Keratinocyte (primary cell): Measurements from ENCODE around the gene ACTR3C. TPM values are rescaled to one million over a fixed set of nuclear protein-coding genes. Genes with fewer than 3 reads are reported as not detected.

ENCODE experiments used
- DNase-seq: peaks from one replicate; pipeline ENCODE4 v3.0.0-alpha.2; 2011; ENCODE audit warnings: low read depth, missing footprints, low spot score
- FAIRE-seq: peaks from 2 replicates; lab custom pipeline; 2011; peaks lifted over from hg19 to GRCh38; lab: Jason Lieb, UNC
- H2AFZ ChIP-seq: 2 replicates; pipeline ENCODE4 v1.6.0; 2012; ENCODE audit warnings: low read length, control low read depth, inconsistent platforms; ENCODE audit not compliant: control insufficient read depth
- H3K27ac ChIP-seq: 2 replicates; pipeline ENCODE4 v1.5.1; 2011; ENCODE audit warnings: low read length; ENCODE audit not compliant: control insufficient read depth, insufficient read depth
- H3K27me3 ChIP-seq: 3 replicates; pipeline ENCODE4 v1.6.0; 2011; ENCODE audit warnings: low read length; ENCODE audit not compliant: control insufficient read depth, insufficient read depth; ENCODE audit errors: extremely low read depth
- H3K36me3 ChIP-seq, 2 experiments: 2 replicates in 1 of 2; 3 replicates in 1 of 2; pipeline ENCODE4 v1.5.1; 2011; ENCODE audit warnings: low read length in 2 of 2, mild to moderate bottlenecking in 1 of 2; ENCODE audit not compliant: control insufficient read depth in 2 of 2, insufficient read depth in 2 of 2; ENCODE audit errors: extremely low read depth in 1 of 2
- H3K4me1 ChIP-seq: 3 replicates; pipeline ENCODE4 v1.5.1; 2011; ENCODE audit warnings: low read length; ENCODE audit not compliant: control insufficient read depth, insufficient read depth; ENCODE audit errors: extremely low read depth
- H3K4me2 ChIP-seq: 3 replicates; pipeline ENCODE4 v1.6.0; 2011; ENCODE audit warnings: low read depth, low read length; ENCODE audit not compliant: control insufficient read depth, insufficient read depth; ENCODE audit errors: extremely low read depth
- H3K4me3 ChIP-seq, 3 experiments: fragments of 200-600 bp in 1 of 3; sonication (generic) in 1 of 3; 2 replicates in 2 of 3; 3 replicates in 1 of 3; pipeline ENCODE4 v1.5.1; 2011 to 2016; ENCODE audit warnings: low read length in 3 of 3, mild to moderate bottlenecking in 3 of 3, control low read depth in 2 of 3, inconsistent platforms in 1 of 3, low read depth in 1 of 3, mixed read lengths in 1 of 3, mixed run types in 1 of 3, moderate library complexity in 1 of 3; ENCODE audit not compliant: control insufficient read depth in 2 of 3, insufficient read depth in 2 of 3; ENCODE audit errors: extremely low read depth in 1 of 3
- H3K79me2 ChIP-seq: 2 replicates; pipeline ENCODE4 v1.6.0; 2012; ENCODE audit warnings: low read length; ENCODE audit not compliant: control insufficient read depth, insufficient read depth
- H3K9ac ChIP-seq: 3 replicates; pipeline ENCODE4 v1.6.0; 2011; ENCODE audit warnings: low read length; ENCODE audit not compliant: control insufficient read depth, insufficient read depth; ENCODE audit errors: extremely low read depth
- H3K9me1 ChIP-seq: 3 replicates; pipeline ENCODE4 v1.6.0; 2011; ENCODE audit warnings: low read length; ENCODE audit not compliant: control insufficient read depth, insufficient read depth; ENCODE audit errors: extremely low read depth
- H3K9me3 ChIP-seq: 2 replicates; pipeline ENCODE4 v1.5.1; 2012; ENCODE audit warnings: low read depth, low read length; ENCODE audit not compliant: control insufficient read depth
- H4K20me1 ChIP-seq: 3 replicates; pipeline ENCODE4 v1.6.0; 2011; ENCODE audit warnings: low read length; ENCODE audit not compliant: control insufficient read depth, insufficient read depth; ENCODE audit errors: extremely low read depth
- CTCF ChIP-seq, 3 experiments: IDR thresholded peaks in 1 of 3; conservative IDR thresholded peaks in 1 of 3; optimal IDR thresholded peaks in 1 of 3; 2 replicates in 2 of 3; 3 replicates in 1 of 3; pipeline versions ENCODE3 to v1.5.1; 2011; ENCODE audit warnings: low read length in 3 of 3, mild to moderate bottlenecking in 3 of 3, moderate library complexity in 2 of 3, control low read depth in 1 of 3, inconsistent platforms in 1 of 3; ENCODE audit not compliant: insufficient read depth in 2 of 3; ENCODE audit errors: extremely low read depth in 1 of 3
- EZH2 ChIP-seq: IDR thresholded peaks from one replicate; pipeline ENCODE4 v1.6.1; 2012; ENCODE audit warnings: inconsistent platforms, mild to moderate bottlenecking, low read length, moderate library complexity
- dilution Hi-C: fragments of 300-500 bp; cut with MboI; formaldehyde crosslinking; loops from one replicate; pipeline ENCODE4 v1.7.0; 2020; ENCODE audit warnings: low sequenced_read_pairs; ENCODE audit not compliant: extremely low pct_ligation_motif_present
- polyA plus RNA-seq, 5 experiments: library from polyadenylated mRNA; depleted of rRNA in 3 of 5; stranded (reverse) in 3 of 5; stranded (forward) in 1 of 5; unstranded in 1 of 5; fragments of >200 nt; gene quantifications; 1 replicate in 1 of 5; 2 replicates in 3 of 5; 3 replicates in 1 of 5; pipeline versions ENCODE4 v1.2.1 to v1.2.3, GENCODE V29; 2011 to 2012; ENCODE audit warnings: missing spikeins in 2 of 5, low read depth in 1 of 5, low replicate concordance in 1 of 5

ACTR3C gene
- polyA plus RNA-seq, 1 donor (not counting 4 experiments of a cell fraction or from before 2014, with no cell fraction given) = 1.3 TPM

DNA sequence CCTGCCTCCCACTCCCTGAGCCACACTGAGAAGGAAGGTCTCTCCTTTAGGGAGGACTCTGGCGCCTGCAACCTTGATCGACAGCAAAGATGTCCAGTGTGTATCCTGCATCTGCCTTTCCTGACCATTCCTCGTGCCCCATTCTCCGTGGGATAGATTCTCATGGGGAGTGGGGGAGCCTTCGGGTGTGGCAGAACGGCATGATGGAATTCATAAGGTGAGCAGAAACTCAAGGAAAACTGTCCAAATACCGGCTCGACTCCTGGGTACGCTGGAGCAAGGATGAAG, 18.7 kb upstream of the ACTR3C start:
- TF ChIP-seq CTCF (optimal IDR thresholded peaks at IDR 0.05 in 1 of 3, IDR thresholded peaks at IDR 0.05 in 1 of 3, conservative IDR thresholded peaks at IDR 0.05 in 1 of 3; ENCODE audit: extremely low read depth in 1 of 3, insufficient read depth in 2 of 3, low read length in 3 of 3) (no peak), EZH2 (peak; percentile 74)
- H3K4me1 ChIP-seq = no peaks in the 10 kb centered on the region
- no peaks in the 10 kb centered on the region for H3K79me2 ChIP-seq
- no peak for FAIRE-seq
- peaks cover 47% of the 10 kb centered on the region for H3K27me3 ChIP-seq
- H3K36me3 ChIP-seq = no peaks in the 10 kb centered on the region
- dilution Hi-C loops = no loop called here
- H3K4me2 ChIP-seq = no peak overlapping the region
- no peak overlapping the region for H2AFZ ChIP-seq
- H3K9ac ChIP-seq = no peak overlapping the region
- no peaks in the 10 kb centered on the region for H3K9me3 ChIP-seq
- DNase-seq = no peak
- no peaks in the 10 kb centered on the region for H3K9me1 ChIP-seq
- H3K27ac ChIP-seq = no peak overlapping the region
- H3K4me3 ChIP-seq = no peak overlapping the region
- no peaks in the 10 kb centered on the region for H4K20me1 ChIP-seq

- dilution Hi-C loops = no loop called here
- no peaks in the 10 kb centered on the region for H3K79me2 ChIP-seq
- no peaks in the 10 kb centered on the region for H3K36me3 ChIP-seq
- H3K4me3 ChIP-seq = no peak within 1 kb of the TSS
- no peak within 1 kb of the TSS for H3K27ac ChIP-seq
- no peak within 1 kb of the TSS for H3K9ac ChIP-seq
- no peaks in the 10 kb centered on the region for H3K4me1 ChIP-seq
- no peak within 1 kb of the TSS for H3K4me2 ChIP-seq
- H3K9me3 ChIP-seq = no peaks in the 10 kb centered on the region
- TF ChIP-seq EZH2 (peak; percentile 82), CTCF (optimal IDR thresholded peaks at IDR 0.05 in 1 of 3, IDR thresholded peaks at IDR 0.05 in 1 of 3, conservative IDR thresholded peaks at IDR 0.05 in 1 of 3; ENCODE audit: extremely low read depth in 1 of 3, insufficient read depth in 2 of 3, low read length in 3 of 3) (no peak)
- no peaks in the 10 kb centered on the region for H3K9me1 ChIP-seq
- no peak for DNase-seq
- H2AFZ ChIP-seq = no peak within 1 kb of the TSS
- H3K27me3 ChIP-seq = peaks cover 47% of the 10 kb centered on the region
- H4K20me1 ChIP-seq = no peaks in the 10 kb centered on the region
- no peak for FAIRE-seq
These were observed 18.1 kb upstream of the ACTR3C start, which contains the start of gene RARRES2 for GRCh38 chr7:150341263-150342120. Gene RARRES2 (minus strand): TSS chr7:150341629. CDS start chr7:150340609, 1,020 bp downstream.
